NCI-H2081 (cell line): ENCODE results near the gene HOXC11.

Source experiments
- DNase-seq, 2 experiments: peaks; one replicate each; lab custom pipeline; 2025; lab: John Stamatoyannopoulos, UW

Gene HOXC11

GRCh38 chr12:53997204-53998109 lies 24.5 kb downstream of the HOXC11 start:
- DNase-seq = no peak

GRCh38 chr12:53998110-53998899 lies 25.4 kb downstream of the HOXC11 start:
- no peak for DNase-seq

- DNase-seq = no peak
Measured at GRCh38 chr12:53998900-53999236, 25.9 kb downstream of the HOXC11 start.

GRCh38 chr12:53999559-54000115 lies 26.7 kb downstream of the HOXC11 start:
- DNase-seq = peak; percentile 11 to 67

- no peak for DNase-seq
Measured at GRCh38 chr12:54000116-54001114, 27.5 kb downstream of the HOXC11 start, which contains the start of gene HOXC9. Gene HOXC9 (plus strand): TSS chr12:54000161. CDS start chr12:54000189, 28 bp downstream.

GRCh38 chr12:54001283-54002187 lies 28.6 kb downstream of the HOXC11 start:
- no peak for DNase-seq

- DNase-seq = no peak
Measured at GRCh38 chr12:54002278-54002914, 29.5 kb downstream of the HOXC11 start.

GRCh38 chr12:54002915-54003389 lies 30.0 kb downstream of the HOXC11 start:
- no peak for DNase-seq

GRCh38 chr12:54003625-54004024 lies 30.7 kb downstream of the HOXC11 start:
- no peak for DNase-seq

GRCh38 chr12:54004063-54004840 lies 31.3 kb downstream of the HOXC11 start:
- no peak for DNase-seq

GRCh38 chr12:54004841-54005530 lies 32.1 kb downstream of the HOXC11 start:
- DNase-seq = no peak

GRCh38 chr12:54005531-54005852 lies 32.6 kb downstream of the HOXC11 start:
- DNase-seq = no peak

GRCh38 chr12:54005853-54006558 lies 33.1 kb downstream of the HOXC11 start:
- DNase-seq = peak; percentile 52 to 66

- DNase-seq = no peak
Measured at GRCh38 chr12:54006559-54007220, 33.8 kb downstream of the HOXC11 start.

GRCh38 chr12:54007538-54008259 lies 34.8 kb downstream of the HOXC11 start:
- DNase-seq = no peak

- no peak for DNase-seq
Measured at GRCh38 chr12:54008260-54008552, 35.3 kb downstream of the HOXC11 start.
